SK-N-SH treated with all-trans-retinoic acid at 6 μM for 48 hours (cell line): ENCODE data around the gene CSNK2A2.

ENCODE experiments used
- ATAC-seq: fragments of 200-7000 bp; cut with Tn5 transposase; 3 replicates; pipeline ENCODE4 v1.9.1; 2020; ENCODE audit warnings: mild to moderate bottlenecking, moderate library complexity
- BACH2 ChIP-seq: fragments of 250-450 bp; sonication (Bioruptor Pico); IDR thresholded peaks from 2 replicates; pipeline ENCODE4 v1.9.0; 2021; ENCODE audit warnings: mild to moderate bottlenecking, borderline replicate concordance
- CREB5 ChIP-seq: fragments of 250-450 bp; sonication (Bioruptor Pico); IDR thresholded peaks from 2 replicates; pipeline ENCODE4 v1.5.1; 2020; ENCODE audit warnings: low read depth, mild to moderate bottlenecking, moderate library complexity
- CSDC2 ChIP-seq: fragments of 250-450 bp; sonication (Bioruptor Pico); IDR thresholded peaks from 2 replicates; pipeline ENCODE4 v1.5.0; 2020; ENCODE audit warnings: mild to moderate bottlenecking, moderate library complexity
- ESRRG ChIP-seq: fragments of 250-450 bp; sonication (Bioruptor Pico); IDR thresholded peaks from 2 replicates; pipeline ENCODE4 v1.6.1; 2021; ENCODE audit warnings: mild to moderate bottlenecking
- GLIS3 ChIP-seq: fragments of 250-450 bp; sonication (Bioruptor Pico); IDR thresholded peaks from 2 replicates; pipeline ENCODE4 v1.5.0; 2020; ENCODE audit warnings: mild to moderate bottlenecking, moderate library complexity
- ISL1 ChIP-seq: fragments of 250-450 bp; sonication (Bioruptor Pico); IDR thresholded peaks from 2 replicates; pipeline ENCODE4 v2.1.2; 2022; ENCODE audit warnings: mild to moderate bottlenecking, moderate library complexity
- OSR1 ChIP-seq: fragments of 250-450 bp; sonication (Bioruptor Pico); IDR thresholded peaks from 2 replicates; pipeline ENCODE4 v1.8.0; 2022; ENCODE audit warnings: moderate library complexity, mild to moderate bottlenecking, inconsistent platforms
- PPARA ChIP-seq: fragments of 250-450 bp; sonication (Bioruptor Pico); IDR thresholded peaks from 2 replicates; pipeline ENCODE4 v1.5.0; 2020; ENCODE audit warnings: mild to moderate bottlenecking, borderline replicate concordance
- RARB ChIP-seq: fragments of 250-450 bp; sonication (Bioruptor Pico); IDR thresholded peaks from 2 replicates; pipeline ENCODE4 v1.8.0; 2021; ENCODE audit warnings: mild to moderate bottlenecking, moderate library complexity
- TOX ChIP-seq: fragments of 250-450 bp; sonication (Bioruptor Pico); IDR thresholded peaks from 2 replicates; pipeline ENCODE4 v1.8.0; 2021; ENCODE audit warnings: mild to moderate bottlenecking, moderate library complexity, borderline replicate concordance
- ZC3H10 ChIP-seq: fragments of 250-450 bp; sonication (Bioruptor Pico); IDR thresholded peaks from 2 replicates; pipeline ENCODE4 v1.5.1; 2021; ENCODE audit warnings: mild to moderate bottlenecking, moderate library complexity
- ZFP3 ChIP-seq: fragments of 250-450 bp; sonication (Bioruptor Pico); IDR thresholded peaks from 2 replicates; pipeline ENCODE4 v1.5.0; 2020; ENCODE audit warnings: mild to moderate bottlenecking, moderate library complexity
- ZFP30 ChIP-seq: fragments of 450-650 bp; formaldehyde crosslinking; IDR thresholded peaks from 2 replicates; pipeline ENCODE4 v1.5.0; 2022; ENCODE audit warnings: mild to moderate bottlenecking, moderate library complexity
- ZNF565 ChIP-seq: fragments of 450-650 bp; formaldehyde crosslinking; conservative IDR thresholded peaks from 2 replicates; pipeline ENCODE4 v1.5.0; 2020; ENCODE audit warnings: low read depth, mild to moderate bottlenecking, moderate library complexity
- ZNF8 ChIP-seq: fragments of 450-650 bp; formaldehyde crosslinking; IDR thresholded peaks from 2 replicates; pipeline ENCODE4 v1.5.0; 2020; ENCODE audit warnings: mild to moderate bottlenecking, moderate library complexity
- TF ChIP-seq, protein P1 (sequence below): fragments of 250-450 bp; sonication (Bioruptor Pico); IDR thresholded peaks from 2 replicates; pipeline ENCODE4 v1.8.0; 2020; ENCODE audit warnings: mild to moderate bottlenecking, moderate library complexity, borderline replicate concordance
- TF ChIP-seq, protein P2 (sequence below): fragments of 250-450 bp; sonication (Bioruptor Pico); IDR thresholded peaks from 2 replicates; pipeline ENCODE4 v1.8.0; 2021; ENCODE audit warnings: low read depth, mild to moderate bottlenecking, moderate library complexity, borderline replicate concordance
- TF ChIP-seq, protein P3 (sequence below): fragments of 250-450 bp; sonication (Bioruptor Pico); IDR thresholded peaks from 2 replicates; pipeline ENCODE4 v1.5.0; 2020; ENCODE audit warnings: mild to moderate bottlenecking, moderate library complexity
- TF ChIP-seq, protein P4 (sequence below): fragments of 250-450 bp; sonication (Bioruptor Pico); IDR thresholded peaks from 2 replicates; pipeline ENCODE4 v1.5.1; 2021; ENCODE audit warnings: mild to moderate bottlenecking, moderate library complexity

Gene CSNK2A2

GRCh38 chr16:58118801-58119508, 79.0 kb downstream of the CSNK2A2 start:
- no peak for ATAC-seq
- no peak for TF ChIP-seq ZC3H10
- no peak for TF ChIP-seq ZFP30 (CRISPR knock-in tag)
- no peak for TF ChIP-seq BACH2 (CRISPR knock-in tag)
- no peak for TF ChIP-seq TOX
- TF ChIP-seq PPARA: no peak
- no peak for TF ChIP-seq RARB (CRISPR knock-in tag)
- TF ChIP-seq ISL1 (CRISPR knock-in tag): peak; percentile 45; the same call in 1 of the 2 replicates
- TF ChIP-seq, protein P1, sequence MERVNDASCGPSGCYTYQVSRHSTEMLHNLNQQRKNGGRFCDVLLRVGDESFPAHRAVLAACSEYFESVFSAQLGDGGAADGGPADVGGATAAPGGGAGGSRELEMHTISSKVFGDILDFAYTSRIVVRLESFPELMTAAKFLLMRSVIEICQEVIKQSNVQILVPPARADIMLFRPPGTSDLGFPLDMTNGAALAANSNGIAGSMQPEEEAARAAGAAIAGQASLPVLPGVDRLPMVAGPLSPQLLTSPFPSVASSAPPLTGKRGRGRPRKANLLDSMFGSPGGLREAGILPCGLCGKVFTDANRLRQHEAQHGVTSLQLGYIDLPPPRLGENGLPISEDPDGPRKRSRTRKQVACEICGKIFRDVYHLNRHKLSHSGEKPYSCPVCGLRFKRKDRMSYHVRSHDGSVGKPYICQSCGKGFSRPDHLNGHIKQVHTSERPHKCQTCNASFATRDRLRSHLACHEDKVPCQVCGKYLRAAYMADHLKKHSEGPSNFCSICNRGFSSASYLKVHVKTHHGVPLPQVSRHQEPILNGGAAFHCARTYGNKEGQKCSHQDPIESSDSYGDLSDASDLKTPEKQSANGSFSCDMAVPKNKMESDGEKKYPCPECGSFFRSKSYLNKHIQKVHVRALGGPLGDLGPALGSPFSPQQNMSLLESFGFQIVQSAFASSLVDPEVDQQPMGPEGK (CRISPR knock-in tag): no peak

- ATAC-seq: no peak
- TF ChIP-seq ZNF565 (no peak), OSR1 (CRISPR knock-in tag) (no peak), ZNF8 (CRISPR knock-in tag) (no peak), ESRRG (CRISPR knock-in tag) (no peak), CSDC2 (CRISPR knock-in tag) (no peak), ZFP3 (no peak), ISL1 (CRISPR knock-in tag) (no peak)
- TF ChIP-seq, protein P1 (CRISPR knock-in tag): no peak
These were observed 81.4 kb downstream of the CSNK2A2 start for GRCh38 chr16:58116529-58116928.

DNA sequence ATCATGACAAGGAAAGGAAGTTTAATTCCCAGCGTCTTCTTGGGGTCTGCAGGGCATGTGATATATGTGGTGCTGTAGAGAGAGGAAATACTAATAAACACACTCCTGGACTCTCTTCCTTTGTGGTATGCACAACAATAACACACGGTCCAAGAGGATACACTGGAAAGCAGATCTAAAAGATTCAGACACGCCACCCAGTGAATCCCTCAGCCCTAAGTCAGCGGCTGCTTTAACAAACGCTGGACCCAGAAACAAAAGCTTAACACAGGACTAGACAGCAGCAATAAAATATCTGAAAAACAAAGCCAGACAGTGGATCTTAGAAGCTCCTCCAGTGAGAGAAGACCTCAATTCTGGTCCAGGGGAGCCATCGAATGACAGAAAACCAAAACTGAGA, 81.8 kb downstream of the CSNK2A2 start:
- ATAC-seq: no peak
- TF ChIP-seq ZFP30 (CRISPR knock-in tag): no peak
- no peak for TF ChIP-seq GLIS3
- TF ChIP-seq CREB5 (CRISPR knock-in tag): no peak
- no peak for TF ChIP-seq RARB (CRISPR knock-in tag)
- TF ChIP-seq, protein P2, sequence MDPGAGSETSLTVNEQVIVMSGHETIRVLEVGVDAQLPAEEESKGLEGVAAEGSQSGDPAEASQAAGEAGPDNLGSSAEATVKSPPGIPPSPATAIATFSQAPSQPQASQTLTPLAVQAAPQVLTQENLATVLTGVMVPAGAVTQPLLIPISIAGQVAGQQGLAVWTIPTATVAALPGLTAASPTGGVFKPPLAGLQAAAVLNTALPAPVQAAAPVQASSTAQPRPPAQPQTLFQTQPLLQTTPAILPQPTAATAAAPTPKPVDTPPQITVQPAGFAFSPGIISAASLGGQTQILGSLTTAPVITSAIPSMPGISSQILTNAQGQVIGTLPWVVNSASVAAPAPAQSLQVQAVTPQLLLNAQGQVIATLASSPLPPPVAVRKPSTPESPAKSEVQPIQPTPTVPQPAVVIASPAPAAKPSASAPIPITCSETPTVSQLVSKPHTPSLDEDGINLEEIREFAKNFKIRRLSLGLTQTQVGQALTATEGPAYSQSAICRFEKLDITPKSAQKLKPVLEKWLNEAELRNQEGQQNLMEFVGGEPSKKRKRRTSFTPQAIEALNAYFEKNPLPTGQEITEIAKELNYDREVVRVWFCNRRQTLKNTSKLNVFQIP: no peak
- no peak for TF ChIP-seq BACH2 (CRISPR knock-in tag)
- no peak for TF ChIP-seq PPARA
- TF ChIP-seq, protein P3, sequence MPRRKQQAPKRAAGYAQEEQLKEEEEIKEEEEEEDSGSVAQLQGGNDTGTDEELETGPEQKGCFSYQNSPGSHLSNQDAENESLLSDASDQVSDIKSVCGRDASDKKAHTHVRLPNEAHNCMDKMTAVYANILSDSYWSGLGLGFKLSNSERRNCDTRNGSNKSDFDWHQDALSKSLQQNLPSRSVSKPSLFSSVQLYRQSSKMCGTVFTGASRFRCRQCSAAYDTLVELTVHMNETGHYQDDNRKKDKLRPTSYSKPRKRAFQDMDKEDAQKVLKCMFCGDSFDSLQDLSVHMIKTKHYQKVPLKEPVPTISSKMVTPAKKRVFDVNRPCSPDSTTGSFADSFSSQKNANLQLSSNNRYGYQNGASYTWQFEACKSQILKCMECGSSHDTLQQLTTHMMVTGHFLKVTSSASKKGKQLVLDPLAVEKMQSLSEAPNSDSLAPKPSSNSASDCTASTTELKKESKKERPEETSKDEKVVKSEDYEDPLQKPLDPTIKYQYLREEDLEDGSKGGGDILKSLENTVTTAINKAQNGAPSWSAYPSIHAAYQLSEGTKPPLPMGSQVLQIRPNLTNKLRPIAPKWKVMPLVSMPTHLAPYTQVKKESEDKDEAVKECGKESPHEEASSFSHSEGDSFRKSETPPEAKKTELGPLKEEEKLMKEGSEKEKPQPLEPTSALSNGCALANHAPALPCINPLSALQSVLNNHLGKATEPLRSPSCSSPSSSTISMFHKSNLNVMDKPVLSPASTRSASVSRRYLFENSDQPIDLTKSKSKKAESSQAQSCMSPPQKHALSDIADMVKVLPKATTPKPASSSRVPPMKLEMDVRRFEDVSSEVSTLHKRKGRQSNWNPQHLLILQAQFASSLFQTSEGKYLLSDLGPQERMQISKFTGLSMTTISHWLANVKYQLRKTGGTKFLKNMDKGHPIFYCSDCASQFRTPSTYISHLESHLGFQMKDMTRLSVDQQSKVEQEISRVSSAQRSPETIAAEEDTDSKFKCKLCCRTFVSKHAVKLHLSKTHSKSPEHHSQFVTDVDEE: no peak
- TF ChIP-seq, protein P1 (CRISPR knock-in tag): no peak
- TF ChIP-seq, protein P4, sequence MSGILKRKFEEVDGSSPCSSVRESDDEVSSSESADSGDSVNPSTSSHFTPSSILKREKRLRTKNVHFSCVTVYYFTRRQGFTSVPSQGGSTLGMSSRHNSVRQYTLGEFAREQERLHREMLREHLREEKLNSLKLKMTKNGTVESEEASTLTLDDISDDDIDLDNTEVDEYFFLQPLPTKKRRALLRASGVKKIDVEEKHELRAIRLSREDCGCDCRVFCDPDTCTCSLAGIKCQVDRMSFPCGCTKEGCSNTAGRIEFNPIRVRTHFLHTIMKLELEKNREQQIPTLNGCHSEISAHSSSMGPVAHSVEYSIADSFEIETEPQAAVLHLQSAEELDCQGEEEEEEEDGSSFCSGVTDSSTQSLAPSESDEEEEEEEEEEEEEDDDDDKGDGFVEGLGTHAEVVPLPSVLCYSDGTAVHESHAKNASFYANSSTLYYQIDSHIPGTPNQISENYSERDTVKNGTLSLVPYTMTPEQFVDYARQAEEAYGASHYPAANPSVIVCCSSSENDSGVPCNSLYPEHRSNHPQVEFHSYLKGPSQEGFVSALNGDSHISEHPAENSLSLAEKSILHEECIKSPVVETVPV: no peak
